ENCODE results near the gene RAD9A.
A peak's percentile ranks its signal among the peaks of the same experiment; 100 is the strongest.

RAD9A gene

DNA sequence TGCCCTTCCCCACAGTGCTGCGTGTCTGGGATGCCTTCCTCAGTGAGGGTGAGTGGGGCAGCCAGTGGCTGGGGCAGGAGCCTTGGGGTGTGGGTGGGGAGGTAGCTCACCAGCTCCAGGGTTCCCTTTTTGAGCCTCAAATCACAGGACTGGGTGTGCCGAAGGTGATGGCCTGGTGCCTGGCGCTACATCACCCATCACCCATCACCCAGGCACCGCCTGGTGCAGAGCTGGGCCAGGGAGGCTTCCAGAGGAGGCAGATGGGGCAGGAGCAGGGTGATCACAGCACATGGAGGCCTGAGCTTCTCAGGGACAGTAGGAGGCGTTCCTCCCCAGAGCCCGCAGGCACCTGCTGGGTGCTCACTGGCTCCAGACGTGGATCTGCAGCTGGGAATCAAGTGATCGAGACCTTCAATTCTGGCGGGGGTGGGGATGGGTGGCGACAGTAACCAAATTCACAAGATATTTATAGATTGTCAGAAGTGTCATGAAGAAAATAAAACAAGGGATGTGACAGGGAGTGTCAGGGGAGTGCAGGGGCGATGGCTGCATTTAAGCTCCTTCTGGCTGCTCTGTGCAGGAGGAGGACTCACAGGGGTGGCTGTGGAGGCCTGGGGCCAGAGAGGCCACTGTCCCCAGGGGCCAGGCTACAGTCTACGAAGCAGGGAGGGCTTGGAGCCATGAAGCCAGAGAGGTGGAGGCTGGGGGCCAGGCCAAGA, 15.3 kb downstream of the RAD9A start:
- H3K27me3 ChIP-seq, result no peaks in the 10 kb centered on the region
- H4K20me1 ChIP-seq, result no peaks in the 10 kb centered on the region
- H3K4me2 ChIP-seq, result peak overlapping the region; percentile 100
- H3K9me3 ChIP-seq, result no peaks in the 10 kb centered on the region
- H3K4me3 ChIP-seq, result peak overlapping the region; percentile 45
- 0 out of 2 replicates have a peak, but pooled peaks cover 10% of the 10 kb centered on the region for H3K36me3 ChIP-seq
- H3K27ac ChIP-seq, result peak overlapping the region; percentile 97
- peaks cover 100% of the 10 kb centered on the region for H3K4me1 ChIP-seq
- peak overlapping the region; percentile 87 for H3K9ac ChIP-seq
- no peak for TF ChIP-seq Cebpa-rat (IDR thresholded peaks at IDR 0.05)

DNA sequence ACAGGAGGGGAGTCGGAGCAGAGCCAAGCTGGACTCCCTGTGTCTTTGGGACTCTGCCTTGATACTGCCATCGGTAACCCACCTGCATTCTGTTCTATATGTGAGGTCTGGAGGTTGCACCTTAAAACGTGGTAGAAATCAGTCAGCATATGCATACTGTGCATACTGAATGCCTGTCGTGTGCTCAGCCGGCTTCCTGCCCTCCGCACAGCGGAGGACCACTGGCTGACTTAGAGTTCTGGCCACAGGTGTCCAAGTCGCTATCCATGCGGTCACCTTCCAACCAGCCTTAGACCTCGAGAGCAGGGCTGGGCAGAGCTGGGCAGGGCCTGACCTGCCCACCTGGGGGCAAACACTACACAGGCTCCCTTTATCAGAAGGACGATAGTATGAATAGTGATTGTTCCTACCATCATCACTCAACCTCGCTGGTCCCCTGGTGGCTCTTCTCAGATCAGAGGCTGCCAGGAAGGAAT, 15.9 kb downstream of the RAD9A start:
- Histone ChIP-seq H3K9ac (peak overlapping the region; percentile 87), H3K4me1 (peaks cover 100% of the 10 kb centered on the region), H3K4me3 (peak overlapping the region; percentile 45), H3K27ac (peak overlapping the region; percentile 97), H3K36me3 (0 out of 2 replicates have a peak, but pooled peaks cover 10% of the 10 kb centered on the region), H3K9me3 (no peaks in the 10 kb centered on the region), H4K20me1 (no peaks in the 10 kb centered on the region), H3K4me2 (peak overlapping the region; percentile 100), H3K27me3 (no peaks in the 10 kb centered on the region)
- no peak for TF ChIP-seq Cebpa-rat (IDR thresholded peaks at IDR 0.05)

DNA sequence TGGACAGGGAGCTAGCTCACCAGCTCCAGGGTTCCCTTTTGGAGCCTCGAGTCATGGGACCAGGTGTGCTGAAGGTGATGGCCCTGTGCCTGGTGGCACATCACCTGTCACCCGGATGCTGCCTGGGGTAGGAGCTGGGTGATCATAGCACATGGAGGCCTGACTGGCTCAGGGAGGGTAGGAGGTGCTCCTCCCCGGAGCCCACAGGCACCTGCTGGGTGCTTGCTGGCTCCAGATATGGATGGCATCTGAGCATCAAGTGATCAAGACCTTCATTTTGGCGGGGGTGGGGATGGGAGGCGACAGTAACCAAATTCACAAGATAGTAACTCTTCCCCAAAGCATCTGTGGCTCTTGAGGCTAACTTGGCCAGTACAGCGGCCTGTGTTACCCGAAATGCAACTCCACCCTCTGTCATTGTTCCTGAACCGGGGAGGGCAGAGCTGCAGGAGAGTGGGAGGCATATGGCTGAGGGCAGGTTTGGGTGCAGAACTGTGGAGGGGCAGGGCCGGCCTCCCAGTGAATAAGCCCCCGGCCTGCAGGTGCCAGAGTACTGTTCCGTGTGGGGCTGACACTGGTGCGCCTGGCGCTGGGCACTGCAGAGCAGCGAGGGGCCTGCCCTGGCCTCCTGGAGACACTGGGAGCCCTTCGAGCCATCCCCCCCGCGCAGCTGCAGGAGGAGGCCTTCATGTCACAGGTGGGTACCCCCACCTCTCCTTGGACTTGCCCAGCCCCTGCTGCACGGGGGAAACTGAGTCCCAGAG, 16.8 kb downstream of the RAD9A start:
- Histone ChIP-seq H3K4me3 (peak overlapping the region; percentile 45), H3K27me3 (peaks cover 2% of the 10 kb centered on the region; the same call in 1 of the 2 replicates), H3K9ac (peak overlapping the region; percentile 87), H3K27ac (peak overlapping the region; percentile 97), H3K36me3 (0 out of 2 replicates have a peak, but pooled peaks cover 10% of the 10 kb centered on the region), H3K4me1 (peaks cover 100% of the 10 kb centered on the region), H3K9me3 (no peaks in the 10 kb centered on the region), H4K20me1 (no peaks in the 10 kb centered on the region), H3K4me2 (peak overlapping the region; percentile 100)
- no peak for TF ChIP-seq Cebpa-rat (IDR thresholded peaks at IDR 0.05)

DNA sequence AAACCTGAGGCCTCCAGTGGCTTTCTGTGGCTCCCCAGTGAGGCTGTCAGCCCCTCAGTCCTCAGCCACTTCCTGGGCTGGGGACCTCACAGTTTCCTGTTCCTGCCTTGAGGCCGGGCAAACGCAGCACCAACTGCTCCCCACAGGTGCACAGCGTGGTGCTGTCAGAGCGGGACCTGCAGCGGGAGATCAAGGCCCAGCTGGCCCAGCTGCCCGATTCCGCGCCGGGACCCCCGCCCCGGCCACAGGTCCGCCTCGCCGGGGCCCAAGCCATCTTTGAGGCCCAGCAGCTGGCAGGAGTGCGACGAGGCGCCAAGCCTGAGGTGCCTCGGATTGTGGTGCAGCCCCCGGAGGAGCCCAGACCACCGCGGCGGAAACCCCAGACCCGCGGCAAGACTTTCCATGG, 17.5 kb downstream of the RAD9A start:
- Histone ChIP-seq H3K4me1 (peaks cover 100% of the 10 kb centered on the region), H3K4me3 (peak overlapping the region; percentile 45), H4K20me1 (no peaks in the 10 kb centered on the region), H3K4me2 (peak overlapping the region; percentile 100), H3K9me3 (no peaks in the 10 kb centered on the region), H3K9ac (peak overlapping the region; percentile 87), H3K27ac (peak overlapping the region; percentile 97), H3K27me3 (peaks cover 8% of the 10 kb centered on the region), H3K36me3 (0 out of 2 replicates have a peak, but pooled peaks cover 10% of the 10 kb centered on the region)
- no peak for TF ChIP-seq Cebpa-rat (IDR thresholded peaks at IDR 0.05)

DNA sequence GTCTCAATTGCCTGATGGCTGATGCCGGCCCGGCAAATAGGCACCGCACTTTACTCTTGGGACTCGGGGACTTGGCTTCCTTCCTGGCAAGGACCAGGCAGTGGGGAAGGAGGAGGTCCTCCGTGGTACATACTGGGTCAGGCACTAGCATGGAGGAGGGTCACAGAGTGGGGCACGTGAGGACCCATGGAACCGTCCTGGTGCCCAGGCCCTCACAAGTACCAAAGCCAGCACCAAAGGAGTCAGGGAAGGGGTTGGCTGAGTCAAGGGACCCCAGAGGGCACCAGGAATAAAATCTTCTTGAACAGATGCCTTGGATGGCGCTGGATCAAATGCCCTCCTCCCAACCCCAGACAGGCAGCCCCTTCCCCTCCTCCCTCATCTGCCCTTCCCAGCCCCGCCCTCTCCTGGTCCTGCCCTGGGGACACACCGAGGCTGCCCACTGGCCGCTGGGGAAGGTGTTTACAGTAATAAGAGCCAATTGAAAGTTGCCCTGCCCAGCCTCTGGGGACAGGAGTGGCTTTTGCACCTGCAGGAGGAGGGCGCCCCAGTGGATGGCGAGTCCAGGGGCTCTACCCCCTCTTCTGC, 18.1 kb downstream of the RAD9A start:
- H4K20me1 ChIP-seq, result no peaks in the 10 kb centered on the region
- peak overlapping the region; percentile 97 for H3K27ac ChIP-seq
- peaks cover 99% of the 10 kb centered on the region for H3K4me1 ChIP-seq
- H3K27me3 ChIP-seq, result peaks cover 14% of the 10 kb centered on the region
- H3K4me2 ChIP-seq, result peak overlapping the region; percentile 100
- H3K4me3 ChIP-seq, result peak overlapping the region; percentile 45
- 0 out of 2 replicates have a peak, but pooled peaks cover 10% of the 10 kb centered on the region for H3K36me3 ChIP-seq
- peak overlapping the region; percentile 87 for H3K9ac ChIP-seq
- H3K9me3 ChIP-seq, result no peaks in the 10 kb centered on the region
- TF ChIP-seq Cebpa-rat (IDR thresholded peaks at IDR 0.05), result no peak

DNA sequence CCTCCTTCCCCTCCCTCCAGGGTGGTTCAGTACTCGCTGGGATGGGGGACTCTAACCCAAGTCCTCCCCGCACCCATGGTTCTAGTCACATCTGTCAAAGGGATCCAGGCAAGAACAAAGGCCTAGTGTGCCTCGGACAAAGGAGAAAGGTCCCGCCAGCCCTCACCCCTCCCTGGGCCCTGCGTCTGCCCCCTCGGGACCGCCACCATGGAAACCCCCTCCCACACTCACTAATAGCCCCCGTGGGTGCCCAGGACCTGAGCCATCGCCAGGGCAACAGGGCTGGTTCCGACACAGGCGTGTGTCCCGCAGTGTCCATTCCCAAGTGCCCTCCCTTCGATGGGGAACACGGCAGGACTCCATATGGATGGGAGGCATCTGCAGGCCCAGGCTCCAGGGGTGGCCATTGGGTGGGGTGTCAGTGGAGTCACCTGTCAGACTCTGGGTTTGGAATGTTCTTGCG, 18.6 kb downstream of the RAD9A start:
- H3K4me3 ChIP-seq, result peak overlapping the region; percentile 45
- H3K4me1 ChIP-seq, result peaks cover 99% of the 10 kb centered on the region
- peaks cover 19% of the 10 kb centered on the region for H3K27me3 ChIP-seq

DNA sequence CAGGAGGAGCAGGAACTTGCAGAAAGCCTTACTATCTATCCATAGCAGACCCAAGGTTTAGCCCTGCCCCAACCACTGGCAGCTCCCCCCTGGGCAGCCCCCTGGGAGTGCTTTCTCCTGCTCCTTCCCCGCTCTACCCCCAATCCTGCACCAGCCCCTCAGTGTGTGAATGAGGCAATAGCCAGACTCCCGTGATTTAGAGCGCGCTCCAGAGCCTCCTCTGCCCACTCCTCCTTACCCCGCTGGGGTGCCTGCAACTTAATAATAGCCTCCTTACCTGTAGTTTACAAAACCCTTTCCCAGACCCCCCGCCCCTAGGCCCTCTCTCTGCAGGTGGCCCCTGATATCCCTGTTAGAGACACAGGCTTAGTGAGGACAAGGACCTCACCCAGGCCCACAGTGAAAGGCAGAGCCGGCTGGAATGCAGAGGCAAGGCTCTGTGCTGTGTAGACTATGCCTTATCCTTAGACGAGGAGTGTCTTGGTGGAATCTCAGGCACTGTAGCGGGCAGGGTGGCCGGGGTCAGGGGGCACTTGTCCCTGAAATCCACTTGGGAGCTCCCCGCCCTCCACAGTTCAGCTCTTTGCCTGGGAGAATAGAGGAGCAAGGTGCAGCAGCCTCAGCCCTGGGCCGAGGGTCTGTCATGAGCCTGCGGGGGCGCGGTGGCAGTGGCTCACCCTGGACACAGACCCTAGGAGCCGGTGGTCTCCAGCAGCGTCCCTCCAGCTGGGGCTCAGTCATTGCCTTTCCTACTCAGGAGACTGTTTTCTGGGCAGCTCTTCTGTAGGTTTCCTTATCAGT, 19.4 kb downstream of the RAD9A start:
- TF ChIP-seq Cebpa-rat (IDR thresholded peaks at IDR 0.05), result no peak
- Histone ChIP-seq H3K4me2 (peak overlapping the region; percentile 100), H3K9ac (no peak overlapping the region), H3K36me3 (0 out of 2 replicates have a peak, but pooled peaks cover under 1% of the 10 kb centered on the region), H3K4me3 (0 out of 2 replicates have a peak overlapping the region, but pooled peaks have one; percentile 45), H3K9me3 (no peaks in the 10 kb centered on the region), H4K20me1 (no peaks in the 10 kb centered on the region), H3K27ac (peak overlapping the region; percentile 97), H3K4me1 (peaks cover 99% of the 10 kb centered on the region), H3K27me3 (peaks cover 24% of the 10 kb centered on the region)

More for the DNA sequence above, 18.6 kb downstream of the RAD9A start:
- peak overlapping the region; percentile 100 for H3K4me2 ChIP-seq
- H3K9me3 ChIP-seq, result no peaks in the 10 kb centered on the region
- H4K20me1 ChIP-seq, result no peaks in the 10 kb centered on the region
- peak overlapping the region; percentile 87 for H3K9ac ChIP-seq
- H3K36me3 ChIP-seq, result 0 out of 2 replicates have a peak, but pooled peaks cover 8% of the 10 kb centered on the region
- TF ChIP-seq Cebpa-rat (IDR thresholded peaks at IDR 0.05), result no peak
- H3K27ac ChIP-seq, result peak overlapping the region; percentile 97

DNA sequence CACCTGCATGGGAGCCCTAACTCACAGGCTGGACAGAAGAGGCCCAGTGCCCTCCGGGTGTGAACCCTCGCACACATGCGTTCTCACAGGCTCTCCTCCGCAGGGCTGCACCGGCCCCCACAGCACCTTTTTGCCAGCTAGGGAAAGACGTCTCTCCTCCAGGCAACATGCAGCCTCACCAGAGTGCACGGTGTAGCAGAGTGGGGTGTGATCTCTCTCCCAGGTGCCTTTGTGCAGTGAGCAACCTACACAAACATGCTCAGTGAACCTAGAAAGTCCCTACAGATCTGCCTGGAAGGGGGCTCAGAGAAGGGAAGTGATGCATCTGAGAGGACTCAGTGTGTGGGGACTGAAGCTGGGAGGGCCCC, 20.0 kb downstream of the RAD9A start:
- Histone ChIP-seq H3K4me1 (peaks cover 99% of the 10 kb centered on the region), H3K4me2 (peak overlapping the region; percentile 100), H3K27me3 (peaks cover 24% of the 10 kb centered on the region), H3K27ac (no peak overlapping the region), H3K36me3 (no peaks in the 10 kb centered on the region), H4K20me1 (no peaks in the 10 kb centered on the region), H3K4me3 (no peak overlapping the region), H3K9me3 (no peaks in the 10 kb centered on the region), H3K9ac (no peak overlapping the region)
- TF ChIP-seq Cebpa-rat (IDR thresholded peaks at IDR 0.05), result no peak

Data from BLaER1 (cell line).